ENCODE data around the gene RNF212. TPM values are rescaled to one million over a fixed set of nuclear protein-coding genes. Genes with fewer than 3 reads are reported as not detected.

The RNF212 gene
- total RNA-seq, 4 donors from 2014 or later, result 3.7 to 16.1 (median 7.3) TPM

DNA sequence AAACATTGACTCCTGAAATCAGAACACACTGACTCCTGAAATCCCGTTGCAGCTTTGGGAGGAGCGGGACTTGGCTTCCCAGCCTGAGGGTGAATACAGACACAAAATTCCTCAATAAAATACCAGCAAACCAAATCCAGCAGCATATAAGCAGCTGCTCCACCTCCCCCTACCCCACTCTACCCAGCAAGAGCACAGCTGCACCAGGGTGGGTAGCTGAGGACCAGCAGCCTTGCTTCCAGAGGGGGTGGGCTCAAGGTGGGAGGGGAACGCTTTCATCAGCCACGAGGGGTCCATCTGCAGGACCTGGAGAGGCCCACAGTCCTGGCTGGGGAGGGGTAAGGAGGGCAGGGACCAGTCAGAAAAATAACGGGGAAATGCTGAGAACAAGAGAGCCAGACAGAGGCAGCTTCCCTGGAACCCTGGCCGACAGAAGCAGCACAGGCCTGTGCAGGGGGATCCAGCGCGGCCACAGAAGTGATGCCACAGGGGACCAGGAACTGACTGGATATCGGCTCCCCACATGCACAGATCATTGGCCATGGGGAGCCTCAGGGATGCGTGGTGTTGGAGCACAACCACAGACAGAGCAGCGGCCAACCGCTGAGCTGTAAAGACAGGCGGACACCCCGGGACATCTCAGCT, 52.2 kb downstream of the RNF212 start:
- TF ChIP-seq, protein P1, sequence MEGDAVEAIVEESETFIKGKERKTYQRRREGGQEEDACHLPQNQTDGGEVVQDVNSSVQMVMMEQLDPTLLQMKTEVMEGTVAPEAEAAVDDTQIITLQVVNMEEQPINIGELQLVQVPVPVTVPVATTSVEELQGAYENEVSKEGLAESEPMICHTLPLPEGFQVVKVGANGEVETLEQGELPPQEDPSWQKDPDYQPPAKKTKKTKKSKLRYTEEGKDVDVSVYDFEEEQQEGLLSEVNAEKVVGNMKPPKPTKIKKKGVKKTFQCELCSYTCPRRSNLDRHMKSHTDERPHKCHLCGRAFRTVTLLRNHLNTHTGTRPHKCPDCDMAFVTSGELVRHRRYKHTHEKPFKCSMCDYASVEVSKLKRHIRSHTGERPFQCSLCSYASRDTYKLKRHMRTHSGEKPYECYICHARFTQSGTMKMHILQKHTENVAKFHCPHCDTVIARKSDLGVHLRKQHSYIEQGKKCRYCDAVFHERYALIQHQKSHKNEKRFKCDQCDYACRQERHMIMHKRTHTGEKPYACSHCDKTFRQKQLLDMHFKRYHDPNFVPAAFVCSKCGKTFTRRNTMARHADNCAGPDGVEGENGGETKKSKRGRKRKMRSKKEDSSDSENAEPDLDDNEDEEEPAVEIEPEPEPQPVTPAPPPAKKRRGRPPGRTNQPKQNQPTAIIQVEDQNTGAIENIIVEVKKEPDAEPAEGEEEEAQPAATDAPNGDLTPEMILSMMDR (IDR thresholded peaks at IDR 0.05; ENCODE audit: low read depth), result no peak

DNA sequence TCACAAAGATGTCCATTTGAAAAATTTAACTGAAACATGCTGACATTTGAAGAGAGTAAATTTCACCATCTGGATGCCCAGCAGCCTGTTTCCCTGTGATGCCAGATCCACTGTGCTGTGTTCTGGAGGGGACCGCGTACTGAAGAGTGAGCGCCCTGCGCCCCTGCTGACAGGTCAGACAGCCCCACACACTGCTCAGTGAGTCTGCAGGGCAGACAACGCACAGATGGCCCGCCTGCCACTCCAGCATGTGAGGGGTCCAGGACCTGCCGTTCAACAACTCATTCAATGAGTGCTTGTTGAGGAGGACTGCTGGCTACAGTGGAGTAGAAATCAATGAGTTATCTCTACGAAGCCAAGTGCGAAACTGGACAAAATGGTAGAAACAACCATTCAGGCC, 52.7 kb downstream of the RNF212 start:
- TF ChIP-seq, protein P1 (IDR thresholded peaks at IDR 0.05; ENCODE audit: low read depth), result no peak

DNA sequence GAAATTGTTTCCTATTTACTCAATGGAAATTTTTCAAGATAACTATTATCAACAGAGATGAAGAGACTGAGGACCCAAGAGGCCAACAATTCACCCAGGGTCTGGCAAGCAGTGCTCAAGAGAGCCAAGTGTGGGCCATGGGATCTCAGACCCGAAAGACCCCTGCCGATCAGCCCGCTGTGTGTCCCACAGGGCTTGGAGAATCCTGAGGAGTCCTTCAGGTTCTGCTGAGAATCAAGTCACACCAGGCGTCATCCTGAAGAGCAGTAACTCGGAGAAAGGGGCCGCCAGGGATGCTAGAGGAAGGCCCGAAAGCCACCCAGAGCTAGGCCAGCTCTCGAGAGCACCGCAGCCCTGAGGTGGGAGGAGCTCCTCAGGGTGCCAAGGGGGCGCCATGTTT, 53.2 kb downstream of the RNF212 start:
- TF ChIP-seq, protein P1 (IDR thresholded peaks at IDR 0.05; ENCODE audit: low read depth), result no peak

DNA sequence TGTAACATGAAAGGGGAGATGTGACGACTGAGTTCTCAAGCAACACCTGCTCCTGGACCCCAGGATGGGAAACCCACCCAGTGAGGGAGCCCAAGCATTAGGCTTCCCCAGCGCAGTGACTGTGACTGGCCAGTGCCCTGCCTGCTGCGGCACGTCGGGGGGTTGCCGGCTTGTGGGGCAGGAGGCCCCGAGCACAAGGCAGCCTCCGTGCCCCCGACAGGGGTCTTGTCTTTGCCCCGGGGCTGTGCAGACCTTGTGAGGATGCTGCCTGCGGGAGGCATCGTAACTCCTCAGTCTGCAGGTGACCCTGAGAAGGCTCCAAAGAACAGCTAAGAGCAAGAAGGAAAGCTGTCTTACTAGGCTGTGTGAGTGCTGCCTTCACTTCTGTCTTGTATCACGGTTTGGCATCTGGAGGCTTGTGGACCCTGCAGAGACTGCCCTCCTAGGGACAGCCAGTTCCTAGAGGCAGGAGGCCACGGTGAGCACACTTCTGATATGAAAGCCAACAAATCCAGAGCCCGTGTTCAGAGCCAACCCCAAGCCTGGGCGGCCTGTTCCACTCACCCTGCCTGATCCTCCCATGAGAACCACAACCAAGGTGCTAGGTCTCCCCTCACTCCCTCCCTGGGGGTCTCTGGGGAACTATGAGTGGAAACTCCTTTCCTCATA, 54.2 kb downstream of the RNF212 start:
- TF ChIP-seq, protein P1 (IDR thresholded peaks at IDR 0.05; ENCODE audit: low read depth), result no peak

DNA sequence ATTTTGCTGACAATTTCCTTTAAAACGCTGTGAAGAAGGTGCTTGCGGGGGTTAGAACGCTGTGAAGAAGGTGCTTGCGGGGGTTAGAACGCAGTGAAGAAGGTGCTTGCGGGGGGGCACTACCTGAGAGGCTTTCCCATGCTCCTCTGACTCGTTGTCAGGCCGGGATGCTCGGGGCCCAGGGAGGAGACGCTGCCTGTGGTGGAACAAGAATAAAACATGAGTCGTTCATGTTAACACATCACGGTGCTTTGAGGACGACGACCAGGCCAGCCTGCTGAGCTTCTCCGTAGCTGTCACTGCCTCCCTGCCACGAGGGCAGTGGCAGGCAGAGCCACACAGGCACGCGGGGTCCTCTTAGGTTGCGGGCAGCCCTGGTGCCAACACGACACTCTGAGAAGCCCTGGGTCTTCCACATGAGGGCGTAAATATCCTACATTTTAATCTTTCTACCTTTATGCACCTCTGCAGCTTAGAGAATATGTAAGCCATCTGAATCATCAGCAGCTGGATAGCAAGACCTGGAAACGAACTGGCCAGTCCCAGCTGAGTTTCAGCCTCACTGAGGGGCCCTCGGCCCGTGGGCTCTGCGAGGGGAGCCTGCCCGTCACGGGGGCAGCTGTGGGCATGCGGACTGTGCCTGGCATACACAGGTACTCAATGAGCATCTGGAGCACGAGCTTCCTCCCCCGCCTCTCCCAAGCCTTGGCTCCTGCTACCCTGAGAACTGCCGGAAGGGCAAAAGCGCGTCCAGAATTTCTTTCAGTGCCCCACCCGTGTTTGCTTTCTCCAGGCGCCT, 55.0 kb downstream of the RNF212 start:
- TF ChIP-seq, protein P1 (IDR thresholded peaks at IDR 0.05; ENCODE audit: low read depth), result no peak

DNA sequence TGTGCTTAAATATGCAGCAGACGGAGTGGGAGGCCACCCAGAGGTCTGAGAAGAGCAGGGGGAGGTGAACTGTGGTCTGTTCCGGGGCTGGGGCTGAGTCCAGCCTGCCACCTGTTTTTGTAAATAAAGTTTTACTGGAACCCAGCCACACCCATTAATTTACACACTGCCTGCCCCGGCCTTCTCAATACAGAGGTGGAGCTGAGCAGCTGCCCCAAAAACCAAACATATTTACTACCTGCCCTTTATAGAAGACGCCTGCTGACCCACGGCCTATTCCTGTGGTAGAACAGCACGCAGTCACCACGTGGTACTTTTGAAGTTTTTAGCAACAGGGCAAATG, 56.0 kb downstream of the RNF212 start:
- TF ChIP-seq, protein P1 (IDR thresholded peaks at IDR 0.05; ENCODE audit: low read depth), result no peak
